Prostate gland (tissue), 2 donors: ENCODE measurements around the gene BRF1. TPM values are rescaled to one million over a fixed set of nuclear protein-coding genes. Genes with fewer than 3 reads are reported as not detected.

Source experiments
- DNase-seq: peaks from one replicate; pipeline ENCODE4 v3.0.0-alpha.2; 2019; ENCODE audit warnings: low spot score
- H3K27ac ChIP-seq, 2 donors: fragments of 200-600 bp; sonication (generic); 2 replicates each; pipeline ENCODE4 v1.5.1; 2017 to 2019
- H3K27me3 ChIP-seq: fragments of 200-600 bp; sonication (generic); replicated peaks from 2 replicates; pipeline ENCODE4 v1.5.1; 2019; ENCODE audit not compliant: insufficient read depth
- H3K36me3 ChIP-seq, 2 donors: fragments of 200-600 bp; sonication (generic); 1 replicate in 1 of 2; 2 replicates in 1 of 2; pipeline versions ENCODE4 v1.5.1 to v1.8.1; 2017 to 2019
- H3K4me1 ChIP-seq: fragments of 200-600 bp; sonication (generic); replicated peaks from 2 replicates; pipeline ENCODE4 v1.5.1; 2019
- H3K4me3 ChIP-seq, 2 donors: fragments of 200-600 bp; sonication (generic); 2 replicates each; pipeline ENCODE4 v1.5.1; 2017 to 2019
- H3K9me3 ChIP-seq: fragments of 200-600 bp; sonication (generic); 2 replicates; pipeline ENCODE4 v1.5.1; 2017
- POLR2A ChIP-seq: fragments of 450-650 bp; IDR thresholded peaks from one replicate; pipeline ENCODE4 v1.6.1; 2016; ENCODE audit warnings: antibody characterized with exemption, mild to moderate bottlenecking
- POLR2AphosphoS5 ChIP-seq: sonication (generic); formaldehyde crosslinking; IDR thresholded peaks from one replicate; pipeline ENCODE4 v1.6.1; 2017; ENCODE audit warnings: antibody characterized with exemption
- WGBS: methylation state at CpG from one replicate; pipeline ENCODE4 v1.1.5; 2018; 5-methylcytosine and 5-hydroxymethylcytosine counted together
- intact Hi-C: fragments of 100-400 bp; cut with DNase I; formaldehyde crosslinking; loops from one replicate; pipeline ENCODE4 v1.14.2; 2022
- total RNA-seq, 2 donors: library from RNA; depleted of rRNA; stranded (reverse); fragments of >200 nt; gene quantifications; one replicate each; pipeline ENCODE4 v1.1.0, GENCODE V29; 2016
- TF ChIP-seq, protein P1 (sequence below), 4 experiments: fragments of 200-600 bp in 2 of 4; fragments of 450-650 bp in 2 of 4; sonication (generic) in 2 of 4; IDR thresholded peaks; 1 replicate in 3 of 4; 2 replicates in 1 of 4; pipeline ENCODE4 v1.5.1; 2016 to 2019; ENCODE audit warnings: antibody characterized with exemption in 4 of 4, mild to moderate bottlenecking in 2 of 4, moderate library complexity in 2 of 4

The BRF1 gene
- total RNA-seq, 2 donors from 2014 or later: 64.9 to 88.9 TPM

DNA sequence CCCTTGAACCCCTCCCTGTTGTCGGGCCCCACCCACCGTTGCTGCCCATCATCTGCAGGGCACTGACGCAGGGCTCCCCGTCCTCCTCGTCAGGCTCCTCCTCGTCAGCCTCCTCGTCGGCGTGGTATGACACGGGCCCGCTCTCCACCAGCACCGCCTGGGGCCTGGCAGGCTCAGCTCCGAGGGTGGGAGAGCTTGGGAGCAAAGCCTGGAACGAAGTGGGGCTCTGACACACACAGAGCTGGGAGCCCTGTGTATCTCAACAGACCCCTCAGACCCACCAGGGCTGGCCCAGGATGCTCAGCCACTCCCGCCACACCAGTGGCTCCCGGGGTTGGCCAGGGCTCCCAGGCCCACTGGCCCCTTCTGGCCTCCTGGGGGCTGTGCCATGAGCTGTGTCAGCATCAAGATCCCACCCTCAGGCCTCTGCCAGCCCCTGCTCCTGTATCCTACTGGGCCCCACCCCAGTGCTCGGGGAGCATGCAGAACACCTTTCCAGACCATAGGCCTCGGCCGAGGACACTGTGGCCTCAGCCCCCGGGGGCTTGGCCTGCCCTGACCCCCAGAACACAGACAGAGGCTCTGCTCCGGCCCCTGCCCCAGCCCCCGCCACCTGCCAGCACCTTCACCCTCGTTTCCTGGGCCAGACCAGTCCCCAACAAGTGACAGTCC lies 89.6 kb downstream of the BRF1 start:
- Histone ChIP-seq H3K36me3 (no peaks in the 10 kb centered on the region), H3K9me3 (no peaks in the 10 kb centered on the region), H3K27me3 (no peaks in the 10 kb centered on the region), H3K27ac (no peak overlapping the region), H3K4me1 (no peaks in the 10 kb centered on the region), H3K4me3 (no peak overlapping the region)
- 92% methylated on average over 21 of the region's 23 CpGs for WGBS
- TF ChIP-seq POLR2AphosphoS5 (no peak), POLR2A (no peak)
- TF ChIP-seq, protein P1, sequence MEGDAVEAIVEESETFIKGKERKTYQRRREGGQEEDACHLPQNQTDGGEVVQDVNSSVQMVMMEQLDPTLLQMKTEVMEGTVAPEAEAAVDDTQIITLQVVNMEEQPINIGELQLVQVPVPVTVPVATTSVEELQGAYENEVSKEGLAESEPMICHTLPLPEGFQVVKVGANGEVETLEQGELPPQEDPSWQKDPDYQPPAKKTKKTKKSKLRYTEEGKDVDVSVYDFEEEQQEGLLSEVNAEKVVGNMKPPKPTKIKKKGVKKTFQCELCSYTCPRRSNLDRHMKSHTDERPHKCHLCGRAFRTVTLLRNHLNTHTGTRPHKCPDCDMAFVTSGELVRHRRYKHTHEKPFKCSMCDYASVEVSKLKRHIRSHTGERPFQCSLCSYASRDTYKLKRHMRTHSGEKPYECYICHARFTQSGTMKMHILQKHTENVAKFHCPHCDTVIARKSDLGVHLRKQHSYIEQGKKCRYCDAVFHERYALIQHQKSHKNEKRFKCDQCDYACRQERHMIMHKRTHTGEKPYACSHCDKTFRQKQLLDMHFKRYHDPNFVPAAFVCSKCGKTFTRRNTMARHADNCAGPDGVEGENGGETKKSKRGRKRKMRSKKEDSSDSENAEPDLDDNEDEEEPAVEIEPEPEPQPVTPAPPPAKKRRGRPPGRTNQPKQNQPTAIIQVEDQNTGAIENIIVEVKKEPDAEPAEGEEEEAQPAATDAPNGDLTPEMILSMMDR (IDR thresholded peaks at IDR 0.05): no peak
- intact Hi-C loops: no loop called here
- no peak for DNase-seq

DNA sequence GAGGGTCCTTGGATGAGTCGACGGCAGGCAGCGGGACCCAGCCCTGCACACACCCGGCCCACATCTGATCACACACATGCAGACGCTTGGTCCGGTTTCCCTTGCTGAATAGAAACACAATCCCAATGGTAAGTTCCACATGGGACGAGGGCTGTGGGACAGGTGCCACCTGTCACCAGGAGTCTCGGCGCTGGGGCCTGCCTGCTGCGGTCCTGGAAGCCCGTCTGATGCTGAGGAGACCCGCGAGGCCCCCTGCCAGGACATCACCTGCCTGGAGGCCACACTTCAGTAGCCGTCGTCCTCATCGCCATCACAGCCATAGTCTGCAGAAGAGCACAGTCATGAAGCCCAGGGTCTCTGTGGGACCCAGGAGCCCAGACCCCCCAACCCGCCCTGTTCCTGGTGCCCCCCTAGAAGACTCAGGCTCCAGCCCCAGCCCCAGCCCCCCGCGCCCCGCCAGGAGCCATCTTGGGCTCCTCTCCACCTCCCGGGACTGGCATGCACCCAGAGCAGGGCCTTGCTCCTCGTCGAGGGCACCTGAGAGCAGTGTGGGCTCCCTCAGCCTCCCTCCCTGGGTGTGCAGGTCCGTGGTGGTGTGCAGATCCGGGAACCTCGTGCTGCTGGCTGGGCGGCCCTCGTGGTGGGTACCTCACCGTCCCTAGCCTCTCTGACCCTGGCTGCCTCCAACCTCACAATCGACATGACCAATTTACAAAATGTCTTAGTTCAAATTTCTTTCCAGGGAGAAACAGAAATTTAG lies 90.4 kb downstream of the BRF1 start:
- DNase-seq: no peak
- Histone ChIP-seq H3K36me3 (no peaks in the 10 kb centered on the region), H3K27ac (no peak overlapping the region), H3K4me3 (no peak overlapping the region), H3K4me1 (no peaks in the 10 kb centered on the region), H3K9me3 (no peaks in the 10 kb centered on the region), H3K27me3 (no peaks in the 10 kb centered on the region)
- 87% methylated on average over 30 of the region's 30 CpGs for WGBS
- intact Hi-C loops: no loop called here
- TF ChIP-seq POLR2AphosphoS5: no peak
- TF ChIP-seq, protein P1 (IDR thresholded peaks at IDR 0.05): no peak
- TF ChIP-seq POLR2A: no peak

DNA sequence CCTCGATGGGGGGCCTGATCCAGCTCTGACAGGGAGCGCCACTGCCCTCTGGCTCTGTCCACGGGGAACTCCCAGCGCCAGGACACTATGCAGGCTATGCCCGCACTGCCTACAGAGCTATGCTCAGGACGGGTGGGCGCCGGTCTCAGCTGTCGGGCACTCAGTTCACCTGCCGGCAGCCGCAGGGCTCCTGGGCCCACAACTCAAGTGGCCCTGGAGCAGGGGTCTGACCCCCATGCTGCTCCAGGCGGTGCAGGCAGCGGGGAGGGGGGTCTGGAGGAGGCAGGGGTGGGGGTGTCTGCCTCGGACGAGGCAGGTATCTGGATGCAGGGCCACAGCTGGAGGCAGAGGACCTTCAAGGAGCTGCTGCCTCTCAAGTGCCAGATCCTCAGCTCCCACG lies 91.2 kb downstream of the BRF1 start:
- DNase-seq: no peak
- no peaks in the 10 kb centered on the region for H3K4me1 ChIP-seq
- no peak overlapping the region for H3K27ac ChIP-seq
- no peaks in the 10 kb centered on the region for H3K9me3 ChIP-seq
- H3K4me3 ChIP-seq: no peak overlapping the region
- intact Hi-C loops: loop anchor here (10.0 kb wide), 1 partner anchor 115 kb away; no protein-coding TSS in a partner anchor
- no peaks in the 10 kb centered on the region for H3K27me3 ChIP-seq
- H3K36me3 ChIP-seq: no peaks in the 10 kb centered on the region
- 97% methylated on average over 11 of the region's 16 CpGs for WGBS
- no peak for TF ChIP-seq POLR2A
- TF ChIP-seq, protein P1 (IDR thresholded peaks at IDR 0.05): no peak
- no peak for TF ChIP-seq POLR2AphosphoS5

DNA sequence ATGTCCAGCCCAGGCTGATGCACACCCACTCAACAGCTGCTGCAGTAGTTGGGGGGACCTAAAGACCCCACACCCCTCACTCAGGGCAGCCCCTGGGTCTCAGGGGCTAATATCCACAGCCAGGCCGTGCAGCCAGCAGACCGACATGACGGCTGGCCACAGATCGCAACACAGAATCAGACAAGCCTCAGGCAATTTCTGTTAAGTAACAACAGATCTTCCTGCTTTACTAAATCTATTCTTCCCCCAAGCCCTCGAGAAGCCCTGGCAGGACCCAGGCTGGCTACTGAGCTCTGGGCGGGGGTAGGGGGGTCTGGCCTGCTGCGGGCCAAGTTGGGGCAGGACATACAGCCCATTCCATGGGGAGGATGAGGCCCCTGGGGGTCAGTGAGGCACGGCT lies 91.7 kb downstream of the BRF1 start:
- intact Hi-C loops: loop anchor here (10.0 kb wide), 1 partner anchor 114 kb away; no protein-coding TSS in a partner anchor
- no peaks in the 10 kb centered on the region for H3K4me1 ChIP-seq
- H3K36me3 ChIP-seq: no peaks in the 10 kb centered on the region
- H3K4me3 ChIP-seq: no peak overlapping the region
- TF ChIP-seq POLR2A: no peak
- TF ChIP-seq, protein P1 (IDR thresholded peaks at IDR 0.05): no peak
- TF ChIP-seq POLR2AphosphoS5: no peak
- 84% methylated on average over 8 of the region's 8 CpGs for WGBS
- no peaks in the 10 kb centered on the region for H3K27me3 ChIP-seq
- H3K27ac ChIP-seq: no peak overlapping the region
- no peak for DNase-seq
- no peaks in the 10 kb centered on the region for H3K9me3 ChIP-seq
